HG02938 (cell line): ENCODE data around the gene IFI30.
"Not testable (repeated sequence)": the region's sequence is repeated elsewhere in the genome, so short reads cannot be mapped to it uniquely, and the experiment has no call there.

ENCODE experiments used
- ATAC-seq: cut with Tn5 transposase; IDR thresholded peaks from one replicate; pipeline ENCODE4 v1.9.1; 2021; ENCODE audit warnings: mild to moderate bottlenecking, moderate library complexity; ENCODE audit not compliant: unreplicated experiment

Gene IFI30

GRCh38 chr19:18152442-18152816 is 21.2 kb upstream of the IFI30 start:
- peak; percentile 60 for ATAC-seq

GRCh38 chr19:18152817-18153555 is 20.6 kb upstream of the IFI30 start, which contains the start of gene PIK3R2:
PIK3R2 (plus strand) TSS chr19:18153163; CDS start chr19:18155880, 2,717 bp downstream.
- peak; percentile 66 for ATAC-seq

- no peak for ATAC-seq
Measured at GRCh38 chr19:18153556-18154134, 20.0 kb upstream of the IFI30 start.

- no peak for ATAC-seq
Measured at GRCh38 chr19:18155095-18156087, 18.2 kb upstream of the IFI30 start.

GRCh38 chr19:18156268-18156667 is 17.3 kb upstream of the IFI30 start:
- no peak for ATAC-seq

GRCh38 chr19:18156841-18157464 is 16.7 kb upstream of the IFI30 start:
- ATAC-seq = no peak

- no peak for ATAC-seq
Measured at GRCh38 chr19:18157465-18158063, 16.0 kb upstream of the IFI30 start.

- no peak for ATAC-seq
Measured at GRCh38 chr19:18158467-18158866, 15.1 kb upstream of the IFI30 start.

GRCh38 chr19:18159059-18159616 is 14.5 kb upstream of the IFI30 start:
- not testable (repeated sequence) for ATAC-seq

- no peak for ATAC-seq
Measured at GRCh38 chr19:18159810-18160209, 13.8 kb upstream of the IFI30 start.

GRCh38 chr19:18160493-18160970 is 13.1 kb upstream of the IFI30 start:
- ATAC-seq = no peak

- ATAC-seq = no peak
Measured at GRCh38 chr19:18160971-18161635, 12.5 kb upstream of the IFI30 start.

- no peak for ATAC-seq
Measured at GRCh38 chr19:18161636-18162002, 12.0 kb upstream of the IFI30 start.

GRCh38 chr19:18164072-18164471 is 9.5 kb upstream of the IFI30 start:
- no peak for ATAC-seq

GRCh38 chr19:18165794-18166544 is 7.6 kb upstream of the IFI30 start:
- no peak for ATAC-seq

GRCh38 chr19:18167011-18167410 is 6.6 kb upstream of the IFI30 start:
- ATAC-seq = no peak

- no peak for ATAC-seq
Measured at GRCh38 chr19:18167975-18168645, 5.5 kb upstream of the IFI30 start.

- no peak for ATAC-seq
Measured at GRCh38 chr19:18168673-18169381, 4.8 kb upstream of the IFI30 start.
